Fibroblast of pulmonary artery (primary cell): ENCODE measurements around the gene ITLN2.
A peak's percentile ranks its signal among the peaks of the same experiment; 100 is the strongest.
"Not testable (repeated sequence)": the region's sequence is repeated elsewhere in the genome, so short reads cannot be mapped to it uniquely, and the experiment has no call there.

ENCODE experiments used
- DNase-seq: peaks from one replicate; pipeline ENCODE4 v3.0.0-alpha.2; 2010; ENCODE audit warnings: low read depth
- H3K4me3 ChIP-seq: replicated peaks from 2 replicates; pipeline ENCODE4 v1.5.1; 2011; ENCODE audit warnings: low read depth, mild to moderate bottlenecking, control low read depth, low read length, moderate library complexity
- CTCF ChIP-seq: IDR thresholded peaks from 2 replicates; pipeline ENCODE4 v1.5.1; 2011; ENCODE audit warnings: mild to moderate bottlenecking, control low read depth, low read length, inconsistent platforms; ENCODE audit errors: missing control alignments

Gene ITLN2

GRCh38 chr1:160953030-160953429, 1.6 kb downstream of the ITLN2 start:
- peak; percentile 64 for DNase-seq
- no peak for TF ChIP-seq CTCF
- no peak overlapping the region for H3K4me3 ChIP-seq

DNA sequence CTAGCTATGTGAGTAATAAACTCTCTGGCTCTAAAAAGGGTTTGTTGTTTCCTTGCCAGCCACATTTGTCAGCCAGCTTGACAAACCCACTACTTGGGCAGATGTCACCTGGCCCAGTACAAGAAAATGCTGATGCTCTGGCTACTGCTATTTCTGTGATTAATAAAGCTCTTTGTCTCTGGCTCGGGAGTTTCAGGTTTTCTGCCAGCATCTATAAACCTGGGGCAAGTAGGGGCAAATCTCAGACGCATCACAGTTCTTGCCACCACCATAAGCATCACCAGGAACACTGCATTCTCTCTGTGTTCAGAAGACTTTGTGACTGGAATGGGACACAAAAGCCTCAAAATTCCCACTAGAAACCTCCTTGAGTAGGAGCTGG, 2.5 kb downstream of the ITLN2 start:
- no peak overlapping the region for H3K4me3 ChIP-seq
- no peak for DNase-seq
- no peak for TF ChIP-seq CTCF

DNA sequence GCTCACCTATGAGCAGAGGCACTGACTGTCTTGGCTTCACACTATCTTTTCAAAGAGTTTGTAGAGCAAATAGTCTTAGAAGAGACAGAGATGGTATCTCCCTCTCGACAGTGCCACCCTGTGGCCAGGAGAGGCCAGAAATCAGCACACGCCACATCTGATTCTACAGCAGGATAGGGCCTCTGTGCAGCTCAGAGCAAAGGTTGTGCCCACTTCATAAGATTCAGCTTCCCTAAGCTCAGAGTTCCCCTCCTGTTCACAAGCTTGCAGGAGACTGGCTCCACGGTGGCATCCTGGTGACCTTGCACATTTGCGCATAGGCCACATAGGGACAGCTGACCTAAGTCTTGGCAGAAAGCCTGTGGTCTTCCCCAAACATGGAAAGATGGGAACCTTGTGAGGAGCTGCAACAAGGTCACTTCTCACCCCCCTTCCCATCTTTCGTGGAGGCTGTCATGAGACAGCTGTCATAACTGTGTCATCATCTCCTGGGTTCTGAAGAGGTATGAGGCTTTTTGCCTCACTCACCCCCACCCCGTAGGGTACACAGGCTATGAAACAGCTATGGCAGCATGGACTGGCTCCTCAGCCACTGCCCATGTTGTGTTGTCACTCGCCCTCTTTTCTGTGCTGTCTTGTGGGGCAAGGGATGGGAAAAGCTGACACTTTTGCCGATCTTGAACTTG, 3.0 kb downstream of the ITLN2 start:
- TF ChIP-seq CTCF: peak; percentile 83
- DNase-seq: peak; percentile 74
- no peak overlapping the region for H3K4me3 ChIP-seq

DNA sequence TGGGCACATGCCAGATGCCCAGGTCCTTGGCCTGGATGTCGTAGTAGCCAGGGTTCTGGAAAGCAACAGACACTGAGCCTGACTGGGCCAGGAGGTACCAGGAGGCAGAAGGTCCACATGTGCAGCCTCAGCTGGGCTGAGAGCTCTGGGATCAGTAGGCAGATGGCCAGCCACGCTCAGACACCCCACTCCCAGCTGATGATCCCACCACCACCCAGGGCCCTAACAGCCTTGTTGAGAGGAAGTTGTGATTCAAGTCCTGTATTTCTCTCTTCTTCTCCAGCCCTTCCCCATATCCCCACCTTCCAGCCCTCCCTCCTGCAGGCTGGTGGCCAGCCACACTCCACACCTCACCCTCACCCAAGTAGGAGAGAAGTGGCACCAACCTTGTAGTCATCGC, 4.0 kb downstream of the ITLN2 start:
- TF ChIP-seq CTCF: no peak
- H3K4me3 ChIP-seq: no peak overlapping the region
- DNase-seq: no peak

GRCh38 chr1:160949881-160950280, 4.7 kb downstream of the ITLN2 start:
- no peak for DNase-seq
- TF ChIP-seq CTCF: no peak
- H3K4me3 ChIP-seq: no peak overlapping the region

DNA sequence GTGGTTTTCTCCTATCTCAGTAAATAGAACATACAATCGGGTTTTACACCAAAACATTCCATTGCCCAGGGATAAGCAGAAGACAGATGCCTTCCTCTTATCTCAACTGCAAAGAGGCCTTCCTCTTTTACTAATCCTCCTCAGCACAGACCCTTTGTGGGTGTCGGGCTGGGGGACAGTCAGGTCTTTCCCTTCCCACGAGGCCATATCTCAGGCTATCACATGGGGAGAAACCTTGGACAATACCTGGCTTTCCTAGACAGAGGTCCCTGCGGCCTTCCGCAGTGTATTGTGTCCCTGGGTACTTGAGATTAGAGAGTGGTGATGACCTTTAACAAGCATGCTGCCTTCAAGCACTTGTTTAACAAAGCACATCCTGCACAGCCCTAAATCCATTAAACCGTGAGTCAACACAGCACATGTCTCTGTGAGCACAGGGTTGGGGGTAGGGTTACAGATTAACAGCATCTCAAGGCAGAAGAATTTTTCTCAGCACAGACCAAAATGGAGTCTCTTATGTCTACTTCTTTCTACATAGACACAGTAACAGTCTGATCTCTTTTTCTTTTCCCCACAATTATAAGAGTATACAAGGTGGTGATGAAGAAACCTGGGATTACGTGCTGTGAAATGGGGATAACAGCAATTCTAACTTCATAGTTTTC, 5.3 kb downstream of the ITLN2 start:
- not testable (repeated sequence) for DNase-seq, H3K4me3 ChIP-seq

DNA sequence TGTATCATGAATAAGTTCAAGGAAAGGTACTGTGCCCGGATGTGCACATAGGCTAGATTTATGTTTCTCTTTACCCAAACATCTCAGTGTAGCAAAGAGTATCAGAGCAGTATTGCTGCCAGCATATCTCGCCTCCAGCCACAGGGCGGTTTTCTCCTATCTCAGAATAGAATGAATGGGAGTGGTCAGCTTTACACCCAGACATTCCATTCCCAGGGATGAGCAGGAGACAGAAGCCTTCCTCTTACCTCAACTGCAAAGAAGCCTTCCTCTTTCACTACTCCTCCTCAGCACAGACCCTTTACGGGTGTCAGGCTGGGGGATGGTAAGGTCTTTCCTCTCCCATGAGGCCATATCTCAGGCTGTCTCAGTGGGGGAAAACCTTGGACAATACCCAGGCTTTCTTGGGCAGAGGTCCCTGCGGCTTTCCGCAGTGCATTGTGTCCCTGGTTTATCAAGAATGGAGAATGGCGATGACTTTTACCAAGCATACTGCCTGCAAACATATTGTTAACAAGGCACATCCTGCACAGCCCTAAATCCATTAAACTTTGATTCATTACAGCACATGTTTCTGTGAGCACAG, 7.3 kb downstream of the ITLN2 start:
- DNase-seq: peak; percentile 65
- not testable (repeated sequence) for H3K4me3 ChIP-seq

DNA sequence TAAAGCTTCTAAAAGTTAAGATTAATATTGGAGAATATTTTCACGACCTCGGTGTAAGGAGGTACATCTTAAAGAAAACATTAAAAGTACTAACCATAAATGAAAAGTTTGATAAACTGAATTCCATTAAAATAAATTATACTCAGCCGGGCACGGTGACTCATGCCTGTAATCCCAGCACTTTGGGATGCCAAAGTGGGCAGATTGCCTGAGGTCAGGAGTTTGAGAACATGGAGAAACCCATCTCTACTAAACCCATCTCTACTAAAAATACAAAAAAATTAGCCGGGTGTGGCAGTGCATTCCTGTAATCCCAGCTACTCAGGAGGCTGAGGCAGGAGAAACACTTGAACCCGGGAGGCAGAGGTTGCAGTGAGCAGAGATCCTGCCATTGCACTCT, 8.7 kb downstream of the ITLN2 start:
- peak; percentile 24 for DNase-seq
- H3K4me3 ChIP-seq: not testable (repeated sequence)
